ENCODE results near the gene AEBP1.

- TF ChIP-seq GATA2 (IDR thresholded peaks at IDR 0.05; ENCODE audit: low read depth, low read length) (no peak), GATA3 (IDR thresholded peaks at IDR 0.05; ENCODE audit: low read depth, low read length) (no peak)
Observed at GRCh38 chr7:44122529-44122928, 18.4 kb downstream of the AEBP1 start.

All from SH-SY5Y (cell line).